Stomach (tissue), 9 donors: Measurements from ENCODE around the gene CALR3. TPM values are rescaled to one million over a fixed set of nuclear protein-coding genes. Genes with fewer than 3 reads are reported as not detected.

Source experiments
- DNase-seq, 2 donors: peaks; one replicate each; pipeline versions ENCODE4 v3.0.0 to v3.0.0-alpha.2; 2013 to 2019
- H3K27ac ChIP-seq, 5 donors: fragments of 200-600 bp in 4 of 5; sonication (generic) in 4 of 5; one replicate each; pipeline ENCODE4 v1.5.1; 2013 to 2019; ENCODE audit warnings: mild to moderate bottlenecking in 1 of 5, moderate library complexity in 1 of 5
- H3K27me3 ChIP-seq, 3 donors: fragments of 200-600 bp; sonication (generic); one replicate each; pipeline ENCODE4 v1.5.1; 2017 to 2019; ENCODE audit warnings: mixed run types in 1 of 3
- H3K36me3 ChIP-seq, 4 donors: fragments of 200-600 bp; sonication (generic); 1 replicate in 3 of 4; 2 replicates in 1 of 4; pipeline ENCODE4 v1.5.1; 2016 to 2019
- H3K4me1 ChIP-seq, 4 donors: fragments of 200-600 bp; sonication (generic); one replicate each; pipeline ENCODE4 v1.5.1; 2016 to 2019
- H3K4me3 ChIP-seq, 4 donors: fragments of 200-600 bp; sonication (generic) in 3 of 4; one replicate each; pipeline ENCODE4 v1.5.1; 2016 to 2019; ENCODE audit warnings: mild to moderate bottlenecking in 1 of 4
- H3K9me3 ChIP-seq, 4 donors: fragments of 200-600 bp; sonication (generic); one replicate each; pipeline ENCODE4 v1.5.1; 2016 to 2019
- EP300 ChIP-seq: sonication (generic); formaldehyde crosslinking; IDR thresholded peaks from one replicate; pipeline ENCODE4 v1.6.1; 2017; ENCODE audit warnings: antibody characterized with exemption
- POLR2A ChIP-seq, 4 donors: fragments of 450-650 bp; IDR thresholded peaks; one replicate each; pipeline ENCODE4 v1.6.1; 2016; ENCODE audit warnings: antibody characterized with exemption in 4 of 4, control low read depth in 2 of 4, mild to moderate bottlenecking in 1 of 4, moderate library complexity in 1 of 4
- POLR2AphosphoS5 ChIP-seq, 3 donors: sonication (generic); formaldehyde crosslinking; IDR thresholded peaks; one replicate each; pipeline ENCODE4 v1.6.1; 2016; ENCODE audit warnings: antibody characterized with exemption in 3 of 3
- WGBS, 5 donors: extraction: QIAGEN DNeasy Blood & Tissue Kit in 3 of 5; methylation state at CpG; one replicate each; pipeline versions ENCODE4 v1.1.5 to v1.1.7; 2013 to 2018; 5-methylcytosine and 5-hydroxymethylcytosine counted together
- intact Hi-C: fragments of 100-400 bp; cut with DNase I; formaldehyde crosslinking; loops from one replicate; pipeline ENCODE4 v1.15.1; 2023; ENCODE audit warnings: low total_unique reads
- polyA plus RNA-seq, 3 donors: library from polyadenylated mRNA; stranded (reverse); fragments of 200-250 nt; gene quantifications; one replicate each; pipeline ENCODE4 v1.2.3, GENCODE V29; 2013
- total RNA-seq, 5 donors: library from RNA; depleted of rRNA; stranded (reverse); fragments of >200 nt; gene quantifications; one replicate each; pipeline versions ENCODE4 v1.1.0 to v1.2.3, GENCODE V29; 2014 to 2016
- TF ChIP-seq, protein P1 (sequence below), 7 experiments: fragments of 450-650 bp in 4 of 7; fragments of 200-600 bp in 3 of 7; sonication (generic) in 3 of 7; IDR thresholded peaks; one replicate each; pipeline ENCODE4 v1.5.1; 2016 to 2019; ENCODE audit warnings: antibody characterized with exemption in 7 of 7, control low read depth in 2 of 7, mild to moderate bottlenecking in 1 of 7
- donor health status: healthy with polysubstance abuse.
- donor health status: Bipolar disorder and iron deficiency.
- donor health status: healthy.

The CALR3 gene
- total and polyA plus RNA-seq, 8 donors = not detected

DNA sequence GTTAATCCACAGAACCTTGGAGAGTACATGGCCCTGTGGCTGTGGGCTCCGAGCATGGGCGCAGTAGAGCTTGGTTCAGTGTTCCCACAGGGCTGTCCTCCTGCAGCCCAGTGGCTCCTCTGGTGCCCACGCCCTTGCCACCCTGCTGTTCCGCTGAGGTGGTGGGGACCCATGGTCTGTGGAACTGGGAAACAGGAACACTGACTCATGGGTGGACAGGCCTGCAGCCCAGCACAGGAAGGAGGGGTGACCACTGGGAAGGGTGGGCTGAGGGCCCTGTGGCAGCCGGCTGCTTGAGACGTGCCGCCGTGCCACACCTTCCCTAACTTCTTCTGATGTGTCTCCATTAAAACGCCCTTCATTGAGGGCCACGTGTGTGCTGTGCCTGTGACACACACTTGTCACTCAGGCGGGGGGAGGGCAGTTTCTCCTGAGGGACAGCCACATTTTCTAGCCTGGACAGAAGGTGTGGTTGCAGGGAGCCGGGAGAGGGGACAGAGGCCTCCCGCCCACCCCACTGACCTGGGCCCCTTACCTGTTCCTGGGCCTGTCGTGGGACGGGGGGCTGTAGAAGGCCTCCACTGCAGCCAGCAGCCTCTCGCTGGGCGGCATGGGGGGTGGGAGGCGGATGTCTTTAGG is 25.1 kb upstream of the CALR3 start:
- Histone ChIP-seq H3K36me3 (peaks cover 89 to 100% (median 99%) of the 10 kb centered on the region in 4 donors), H3K9me3 (no peaks in the 10 kb centered on the region), H3K27ac (no peak overlapping the region), H3K27me3 (no peaks in the 10 kb centered on the region), H3K4me1 (no peaks in the 10 kb centered on the region), H3K4me3 (no peak overlapping the region)
- intact Hi-C loops = no loop called here
- WGBS, 5 donors = 83 to 92% (median 88%) methylated on average over 11 to 18 of the region's 18 CpGs
- no peak for DNase-seq
- no peak for TF ChIP-seq EP300
- TF ChIP-seq, protein P1, sequence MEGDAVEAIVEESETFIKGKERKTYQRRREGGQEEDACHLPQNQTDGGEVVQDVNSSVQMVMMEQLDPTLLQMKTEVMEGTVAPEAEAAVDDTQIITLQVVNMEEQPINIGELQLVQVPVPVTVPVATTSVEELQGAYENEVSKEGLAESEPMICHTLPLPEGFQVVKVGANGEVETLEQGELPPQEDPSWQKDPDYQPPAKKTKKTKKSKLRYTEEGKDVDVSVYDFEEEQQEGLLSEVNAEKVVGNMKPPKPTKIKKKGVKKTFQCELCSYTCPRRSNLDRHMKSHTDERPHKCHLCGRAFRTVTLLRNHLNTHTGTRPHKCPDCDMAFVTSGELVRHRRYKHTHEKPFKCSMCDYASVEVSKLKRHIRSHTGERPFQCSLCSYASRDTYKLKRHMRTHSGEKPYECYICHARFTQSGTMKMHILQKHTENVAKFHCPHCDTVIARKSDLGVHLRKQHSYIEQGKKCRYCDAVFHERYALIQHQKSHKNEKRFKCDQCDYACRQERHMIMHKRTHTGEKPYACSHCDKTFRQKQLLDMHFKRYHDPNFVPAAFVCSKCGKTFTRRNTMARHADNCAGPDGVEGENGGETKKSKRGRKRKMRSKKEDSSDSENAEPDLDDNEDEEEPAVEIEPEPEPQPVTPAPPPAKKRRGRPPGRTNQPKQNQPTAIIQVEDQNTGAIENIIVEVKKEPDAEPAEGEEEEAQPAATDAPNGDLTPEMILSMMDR (IDR thresholded peaks at IDR 0.05) = no peak
- TF ChIP-seq POLR2A (IDR thresholded peaks at IDR 0.05) = no peak
- TF ChIP-seq POLR2AphosphoS5 (IDR thresholded peaks at IDR 0.05) = no peak

DNA sequence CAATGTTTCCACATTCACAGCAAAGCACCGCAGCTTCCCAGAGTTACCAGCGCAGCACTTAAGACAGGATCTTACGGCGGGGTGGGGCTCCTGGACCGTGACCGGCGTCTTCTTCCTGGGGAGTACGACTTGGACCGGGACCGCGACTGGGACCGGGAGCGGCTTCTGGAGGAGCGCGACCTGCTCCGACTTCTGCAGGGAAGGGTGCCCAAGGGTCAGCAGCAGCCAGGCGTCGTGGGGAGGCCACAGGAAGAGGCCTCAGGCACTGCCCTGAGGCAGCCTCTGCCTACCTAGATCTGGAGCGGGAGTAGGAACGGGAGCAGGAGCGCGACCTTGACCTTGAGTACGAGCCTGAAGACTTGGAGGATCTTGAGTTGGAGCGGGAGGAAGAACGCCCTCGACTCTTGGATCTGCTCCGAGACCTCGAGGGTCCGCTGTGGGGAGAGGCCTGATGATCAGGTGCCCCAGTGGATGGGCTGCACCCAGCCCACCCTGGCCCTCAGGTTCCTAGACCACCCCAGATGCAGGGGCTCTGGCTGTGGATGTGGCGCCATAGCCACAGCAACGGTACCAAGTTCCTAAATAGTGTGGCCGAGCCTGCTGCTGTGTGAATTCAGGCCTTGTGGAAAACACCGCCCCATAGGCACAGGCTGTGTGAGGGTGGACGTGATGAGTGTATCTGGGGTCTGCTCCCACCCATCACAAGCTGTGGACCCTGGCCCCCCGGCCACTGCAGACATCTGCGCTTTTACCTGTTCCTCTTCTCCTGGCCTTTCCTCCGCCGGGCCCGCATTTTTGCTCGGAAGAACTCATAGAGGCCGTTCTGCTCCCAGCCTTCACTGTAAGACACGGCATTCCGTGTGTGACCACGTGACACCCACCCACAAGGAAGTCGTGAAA is 24.4 kb upstream of the CALR3 start:
- intact Hi-C loops = no loop called here
- WGBS, 5 donors = 91 to 95% (median 92%) methylated on average over 45 of the region's 45 CpGs
- TF ChIP-seq POLR2A (IDR thresholded peaks at IDR 0.05) (no peak), POLR2AphosphoS5 (IDR thresholded peaks at IDR 0.05) (no peak), EP300 (no peak)
- TF ChIP-seq, protein P1 (IDR thresholded peaks at IDR 0.05) = no peak
- Histone ChIP-seq H3K36me3 (peaks cover 81 to 100% (median 98%) of the 10 kb centered on the region in 4 donors), H3K27me3 (no peaks in the 10 kb centered on the region), H3K4me3 (no peak overlapping the region), H3K27ac (no peak overlapping the region), H3K4me1 (no peaks in the 10 kb centered on the region), H3K9me3 (no peaks in the 10 kb centered on the region)
- no peak for DNase-seq

DNA sequence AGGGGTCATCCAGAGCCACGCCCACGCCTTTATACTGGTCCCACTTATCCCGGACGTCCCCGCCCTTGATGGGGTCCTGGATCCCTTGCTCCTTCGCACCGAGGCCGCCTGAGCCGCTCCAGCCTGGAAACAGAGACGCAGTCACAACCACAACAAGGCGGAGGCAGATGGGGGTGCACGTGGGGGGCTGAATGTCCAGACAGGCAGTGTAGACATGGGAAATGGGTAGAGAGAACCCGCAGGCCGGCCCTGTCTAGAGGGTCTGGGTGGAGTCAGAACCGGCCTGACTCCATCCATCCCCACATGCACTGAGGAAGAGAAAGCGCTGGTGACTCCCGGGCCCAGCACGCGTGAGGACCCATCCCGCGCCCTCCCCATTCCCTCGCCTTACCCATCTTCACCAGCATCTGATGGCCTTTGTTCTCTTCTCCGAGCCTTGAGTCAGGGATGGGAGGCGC is 23.3 kb upstream of the CALR3 start:
- Histone ChIP-seq H3K4me1 (no peaks in the 10 kb centered on the region), H3K4me3 (no peak overlapping the region), H3K27ac (no peak overlapping the region), H3K36me3 (peaks cover 79 to 100% (median 98%) of the 10 kb centered on the region in 4 donors), H3K27me3 (no peaks in the 10 kb centered on the region), H3K9me3 (no peaks in the 10 kb centered on the region)
- DNase-seq = no peak
- TF ChIP-seq POLR2A (IDR thresholded peaks at IDR 0.05) (no peak), EP300 (no peak), POLR2AphosphoS5 (IDR thresholded peaks at IDR 0.05) (no peak)
- TF ChIP-seq, protein P1 (IDR thresholded peaks at IDR 0.05) = no peak
- 92 to 94% (median 92%) methylated on average over 16 to 24 of the region's 24 CpGs for WGBS, 5 donors
- intact Hi-C loops = no loop called here

DNA sequence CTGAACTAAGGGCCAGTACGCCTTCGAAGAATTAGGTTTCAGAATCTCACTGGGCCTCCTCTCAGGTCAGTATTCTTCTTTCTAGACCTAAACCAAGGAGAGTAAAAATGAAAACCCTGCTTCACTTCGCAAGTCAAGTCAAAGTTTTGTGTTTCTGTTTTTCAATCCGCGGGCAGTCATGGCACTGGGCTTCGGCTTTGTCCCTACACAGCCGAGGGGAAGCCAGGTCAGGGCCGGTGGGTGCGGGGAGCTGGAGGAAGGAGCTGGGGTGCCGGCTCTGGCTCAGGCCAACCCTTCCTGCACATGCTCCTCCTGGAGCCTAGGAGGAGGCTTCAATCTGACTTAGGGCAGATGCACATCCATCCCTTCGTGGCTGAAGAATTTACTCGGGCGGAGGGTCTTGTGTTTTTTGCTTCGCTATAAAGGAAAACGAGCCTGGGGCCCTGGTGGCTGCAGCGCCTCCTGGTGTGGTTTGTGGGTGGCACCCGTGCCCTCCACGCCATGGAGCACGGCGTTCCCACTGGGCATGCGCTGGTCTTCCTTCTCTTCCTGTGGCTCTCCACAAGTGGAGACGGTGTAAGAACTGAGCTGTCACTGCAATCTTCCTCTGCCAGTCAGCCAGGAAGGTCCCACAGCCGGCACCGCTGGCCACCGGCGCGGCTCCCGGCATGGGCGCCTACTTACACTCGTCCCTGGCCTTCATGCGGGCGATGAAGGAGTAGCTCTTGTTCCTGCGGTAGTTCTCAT is 22.7 kb upstream of the CALR3 start:
- Histone ChIP-seq H3K4me3 (no peak overlapping the region), H3K36me3 (peaks cover 75 to 100% (median 98%) of the 10 kb centered on the region in 4 donors), H3K27ac (no peak overlapping the region), H3K9me3 (no peaks in the 10 kb centered on the region), H3K4me1 (no peaks in the 10 kb centered on the region), H3K27me3 (no peaks in the 10 kb centered on the region)
- TF ChIP-seq POLR2A (IDR thresholded peaks at IDR 0.05) (no peak), POLR2AphosphoS5 (IDR thresholded peaks at IDR 0.05) (no peak), EP300 (no peak)
- TF ChIP-seq, protein P1 (IDR thresholded peaks at IDR 0.05) = no peak
- whole genome bisulfite sequencing, 5 donors = 84 to 90% (median 85%) methylated on average over 32 to 33 of the region's 33 CpGs
- intact Hi-C loops = no loop called here
- no peak for DNase-seq
